ENCODE measurements around the gene RASAL1.

DNA sequence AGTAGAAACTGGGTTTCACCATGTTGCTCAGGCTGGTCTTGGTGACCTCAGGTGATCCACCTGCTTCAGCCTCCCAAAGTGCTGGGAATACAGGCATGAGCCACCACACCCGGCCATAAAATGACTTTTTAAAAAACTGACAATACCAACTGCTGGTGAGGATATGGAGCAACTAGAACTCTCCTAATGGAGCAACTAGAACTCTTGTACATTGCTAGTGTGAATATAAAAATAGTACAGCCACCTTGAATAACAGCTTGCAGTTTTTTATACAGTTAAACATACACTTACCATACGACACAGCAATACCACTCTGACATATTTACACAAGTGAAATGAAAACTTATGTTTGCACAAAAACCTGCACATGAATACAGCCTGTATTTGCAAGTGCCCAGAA lies 11.4 kb upstream of the RASAL1 start:
- TF ChIP-seq POLR2A (IDR thresholded peaks at IDR 0.05) = no peak
- no peak for TF ChIP-seq POLR2AphosphoS5 (IDR thresholded peaks at IDR 0.05)
